ENCODE results near the gene TECPR2.

Gene TECPR2

GRCh38 chr14:102403028-102403427 is 40.3 kb downstream of the TECPR2 start:
- TF ChIP-seq POU6F1 (CRISPR knock-in tag; IDR thresholded peaks at IDR 0.05; ENCODE audit: borderline replicate concordance, low read depth): no peak
- TF ChIP-seq ISL1 (CRISPR knock-in tag; IDR thresholded peaks at IDR 0.05): no peak
- TF ChIP-seq TSHZ2 (CRISPR knock-in tag; IDR thresholded peaks at IDR 0.05): no peak
- no peak for TF ChIP-seq CREB5 (CRISPR knock-in tag; IDR thresholded peaks at IDR 0.05; ENCODE audit: low read depth)
- no peak for TF ChIP-seq TOX (CRISPR knock-in tag; IDR thresholded peaks at IDR 0.05; ENCODE audit: borderline replicate concordance)
- TF ChIP-seq OSR1 (CRISPR knock-in tag; IDR thresholded peaks at IDR 0.05): no peak
- TF ChIP-seq CSRNP3 (CRISPR knock-in tag; IDR thresholded peaks at IDR 0.05): no peak
- no peak for TF ChIP-seq PATZ1 (CRISPR knock-in tag; IDR thresholded peaks at IDR 0.05; ENCODE audit: borderline replicate concordance)
- no peak for ATAC-seq

GRCh38 chr14:102407258-102407657 is 44.5 kb downstream of the TECPR2 start:
- no peak for TF ChIP-seq ZNF565 (CRISPR knock-in tag; conservative IDR thresholded peaks at IDR 0.05; ENCODE audit: low read depth)
- ATAC-seq: no peak

GRCh38 chr14:102408724-102409123 is 46.0 kb downstream of the TECPR2 start:
- ATAC-seq: no peak
- TF ChIP-seq RARB (CRISPR knock-in tag; IDR thresholded peaks at IDR 0.05) (no peak), POU6F1 (CRISPR knock-in tag; IDR thresholded peaks at IDR 0.05; ENCODE audit: borderline replicate concordance, low read depth) (no peak), TSHZ2 (CRISPR knock-in tag; IDR thresholded peaks at IDR 0.05) (no peak), BACH2 (CRISPR knock-in tag; IDR thresholded peaks at IDR 0.05; ENCODE audit: borderline replicate concordance) (no peak), OSR1 (CRISPR knock-in tag; IDR thresholded peaks at IDR 0.05) (no peak), TOX (CRISPR knock-in tag; IDR thresholded peaks at IDR 0.05; ENCODE audit: borderline replicate concordance) (no peak)

GRCh38 chr14:102415671-102416070 is 52.9 kb downstream of the TECPR2 start:
- ATAC-seq: no peak
- TF ChIP-seq GLIS3 (CRISPR knock-in tag; IDR thresholded peaks at IDR 0.05) (no peak), OSR1 (CRISPR knock-in tag; IDR thresholded peaks at IDR 0.05) (no peak)

Measured in SK-N-SH treated with all-trans-retinoic acid at 6 μM for 48 hours (cell line).